ENCODE measurements around the gene ADORA2A. TPM values are rescaled to one million over a fixed set of nuclear protein-coding genes. Genes with fewer than 3 reads are reported as not detected.

The ADORA2A gene
- total RNA-seq = 3.6 TPM
- polyA plus RNA-seq = 2.6 TPM

DNA sequence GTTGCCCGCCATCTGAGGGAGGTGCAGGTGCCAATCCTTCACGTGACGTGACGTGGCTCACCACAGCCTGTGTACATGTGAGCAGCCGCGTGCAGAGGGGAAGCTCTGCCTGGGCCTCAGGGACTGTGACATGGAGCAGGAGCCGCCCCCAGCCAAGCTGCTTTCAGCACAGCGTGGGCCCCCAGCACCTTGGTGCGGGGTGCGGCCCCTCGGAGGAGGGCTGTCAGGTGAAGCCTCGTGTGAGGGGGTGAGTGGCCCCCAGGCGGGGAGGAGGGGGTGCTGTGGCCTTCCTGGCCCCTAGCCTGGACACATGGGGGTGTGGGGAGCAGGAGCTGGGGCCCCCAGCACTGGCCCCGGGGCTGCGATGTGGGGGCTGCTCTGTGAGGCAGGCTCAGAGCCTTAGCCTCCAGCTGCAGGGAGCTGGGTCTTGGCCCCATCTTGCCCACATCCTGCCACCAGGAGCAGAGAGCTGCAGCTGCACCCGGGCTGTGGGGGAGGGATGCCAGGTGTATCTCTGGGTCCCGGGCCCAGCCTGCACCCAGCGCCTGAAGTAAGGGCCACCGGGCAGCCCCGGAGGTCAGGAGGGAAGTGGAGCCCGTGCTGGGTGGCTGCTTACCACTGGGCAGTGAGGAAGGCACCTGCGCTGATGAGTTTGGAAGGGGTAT lies at the start of gene ADORA2A:
TSS of gene ADORA2A (plus strand) at position 100 of the 665 bp plus-strand sequence. CDS start 5,806 bp downstream, outside the sequence.
- 84% methylated on average over 22 of the region's 22 CpGs for WGBS
- no peak within 1 kb of the TSS for H3K27ac ChIP-seq (ENCODE audit: low read depth)
- no peaks in the 10 kb centered on the region for H3K36me3 ChIP-seq (ENCODE audit: insufficient read depth)
- no peaks in the 10 kb centered on the region for H3K4me1 ChIP-seq (ENCODE audit: insufficient read depth)
- peak within 1 kb of the TSS; percentile 18 for H3K4me3 ChIP-seq (ENCODE audit: low read depth, low read length)
- no peak for DNase-seq (ENCODE audit: extremely low spot score)

DNA sequence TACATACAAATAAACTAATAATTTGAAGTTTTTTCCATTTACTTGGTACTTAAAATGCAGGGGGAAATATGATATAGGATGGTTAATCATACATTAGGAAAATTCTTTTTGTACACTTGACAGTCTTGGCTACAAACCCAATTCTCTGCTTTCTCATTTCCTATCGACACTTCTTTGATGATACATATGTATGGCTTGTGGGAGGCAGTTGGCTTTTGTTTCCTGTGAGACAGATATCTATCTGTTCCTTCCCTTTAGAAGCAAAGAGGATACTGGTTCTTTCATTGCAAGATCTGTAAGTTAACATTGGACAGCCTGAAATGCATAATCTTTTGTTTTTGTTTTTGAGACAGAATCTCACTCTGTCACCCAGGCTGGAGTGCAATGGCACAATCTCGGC lies 47.9 kb upstream of the ADORA2A start:
- H3K4me3 ChIP-seq (ENCODE audit: low read depth, low read length) = no peak overlapping the region
- no peak overlapping the region for H3K27ac ChIP-seq (ENCODE audit: low read depth)
- DNase-seq (ENCODE audit: extremely low spot score) = no peak
- H3K4me1 ChIP-seq (ENCODE audit: insufficient read depth) = no peaks in the 10 kb centered on the region
- H3K36me3 ChIP-seq (ENCODE audit: insufficient read depth) = peaks cover 2% of the 10 kb centered on the region
- WGBS = 80% methylated on average over 2 of the region's 2 CpGs

DNA sequence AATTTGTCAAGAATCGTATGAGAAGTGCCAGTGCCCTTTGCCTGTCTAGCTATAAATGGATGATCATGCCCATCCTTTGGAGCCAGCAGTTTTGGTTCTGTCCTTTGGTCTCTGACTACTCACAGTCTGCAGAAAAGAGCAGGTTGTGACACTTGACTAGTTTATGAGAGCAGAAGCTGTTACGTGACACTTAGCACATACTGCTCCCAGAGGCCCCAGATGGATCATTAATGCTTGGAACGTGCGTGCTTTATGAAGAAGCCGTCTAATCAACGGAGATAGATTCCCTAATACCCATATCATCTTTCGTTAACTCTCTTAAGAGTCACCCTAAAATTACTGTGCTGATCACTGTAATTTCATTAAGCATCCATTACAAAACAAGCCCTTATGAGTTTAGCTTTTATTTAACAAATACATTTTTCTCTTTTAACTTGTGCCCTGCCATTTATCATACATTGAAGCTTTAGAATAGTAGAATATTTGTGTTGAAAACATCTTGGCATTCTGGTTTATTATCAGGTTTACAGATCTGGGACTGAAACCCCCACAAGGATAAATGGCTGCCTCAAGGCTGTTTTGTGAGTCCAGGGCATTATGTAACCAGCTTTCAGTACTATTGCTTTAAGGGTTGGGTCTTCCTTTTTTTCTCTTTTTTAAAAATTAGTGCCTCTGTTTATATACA lies 47.0 kb upstream of the ADORA2A start:
- 71% methylated on average over 7 of the region's 7 CpGs for WGBS
- no peak for DNase-seq (ENCODE audit: extremely low spot score)
- Histone ChIP-seq H3K4me1 (ENCODE audit: insufficient read depth) (no peaks in the 10 kb centered on the region), H3K36me3 (ENCODE audit: insufficient read depth) (peaks cover 2% of the 10 kb centered on the region), H3K27ac (ENCODE audit: low read depth) (no peak overlapping the region), H3K4me3 (ENCODE audit: low read depth, low read length) (no peak overlapping the region)

DNA sequence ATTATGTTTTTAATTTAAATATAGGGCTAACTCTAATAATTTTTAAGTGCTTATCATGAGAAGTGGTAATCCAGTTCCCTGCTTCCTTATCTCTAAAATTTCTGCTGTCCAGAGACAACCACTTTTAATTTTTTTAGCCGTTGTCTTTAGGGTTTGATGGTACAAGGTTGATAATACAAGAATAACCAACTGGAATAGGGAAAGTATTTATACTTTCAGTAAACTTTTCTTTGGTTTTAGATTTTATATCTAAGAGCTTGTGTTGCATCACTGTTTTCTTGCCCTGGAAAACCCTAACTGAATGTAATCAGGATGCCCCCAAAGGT lies 46.5 kb upstream of the ADORA2A start:
- H3K27ac ChIP-seq (ENCODE audit: low read depth) = no peak overlapping the region
- 77% methylated on average over 1 of the region's 1 CpG for WGBS
- H3K4me1 ChIP-seq (ENCODE audit: insufficient read depth) = no peaks in the 10 kb centered on the region
- H3K4me3 ChIP-seq (ENCODE audit: low read depth, low read length) = no peak overlapping the region
- no peak for DNase-seq (ENCODE audit: extremely low spot score)
- H3K36me3 ChIP-seq (ENCODE audit: insufficient read depth) = peaks cover 2% of the 10 kb centered on the region

DNA sequence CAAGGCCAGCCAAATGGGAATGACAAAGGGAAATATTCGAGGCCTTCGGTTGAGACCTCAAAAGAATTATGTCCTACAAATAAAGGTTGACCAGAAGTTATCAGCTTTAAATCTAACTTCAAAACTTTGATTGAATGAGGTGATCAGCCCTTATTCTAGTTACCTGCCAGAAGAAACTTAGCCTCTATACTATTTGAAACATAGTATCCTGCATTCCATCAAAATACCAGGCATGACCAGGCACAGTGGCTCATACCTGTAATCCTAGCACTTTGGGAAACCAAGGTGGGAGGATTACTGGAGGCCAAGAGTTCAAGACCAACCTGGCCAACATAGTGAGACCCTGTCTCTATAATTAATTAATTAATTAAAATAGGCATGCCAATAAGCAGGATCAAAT lies 44.3 kb upstream of the ADORA2A start:
- 87% methylated on average over 2 of the region's 2 CpGs for WGBS
- H3K4me3 ChIP-seq (ENCODE audit: low read depth, low read length) = no peak overlapping the region

DNA sequence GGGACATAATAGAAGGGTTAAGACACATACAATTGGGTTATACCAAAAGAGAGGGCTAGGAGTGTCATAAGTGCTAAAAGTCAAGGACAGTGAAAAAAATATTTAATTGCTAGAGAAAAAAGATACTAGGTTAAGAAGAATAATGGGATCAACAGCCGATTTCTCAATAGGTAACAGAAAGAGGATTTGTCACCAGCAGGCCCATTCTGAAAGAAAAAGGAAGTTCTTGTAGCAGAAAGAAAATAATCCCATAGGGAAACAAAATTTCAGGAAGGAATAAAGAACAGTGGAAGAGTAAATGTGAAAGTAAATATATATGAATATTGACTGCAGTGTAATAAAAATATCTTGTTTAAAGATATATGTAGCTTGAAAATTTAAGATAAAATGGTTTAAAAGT lies 43.3 kb upstream of the ADORA2A start:
- WGBS = 88% methylated on average over 1 of the region's 1 CpG
- H3K4me3 ChIP-seq (ENCODE audit: low read depth, low read length) = no peak overlapping the region
- no peak for DNase-seq (ENCODE audit: extremely low spot score)
- H3K4me1 ChIP-seq (ENCODE audit: insufficient read depth) = no peaks in the 10 kb centered on the region
- H3K27ac ChIP-seq (ENCODE audit: low read depth) = no peak overlapping the region
- no peaks in the 10 kb centered on the region for H3K36me3 ChIP-seq (ENCODE audit: insufficient read depth)

More for the DNA sequence above, 44.3 kb upstream of the ADORA2A start:
- no peaks in the 10 kb centered on the region for H3K36me3 ChIP-seq (ENCODE audit: insufficient read depth)
- H3K27ac ChIP-seq (ENCODE audit: low read depth) = no peak overlapping the region
- H3K4me1 ChIP-seq (ENCODE audit: insufficient read depth) = no peaks in the 10 kb centered on the region
- no peak for DNase-seq (ENCODE audit: extremely low spot score)

DNA sequence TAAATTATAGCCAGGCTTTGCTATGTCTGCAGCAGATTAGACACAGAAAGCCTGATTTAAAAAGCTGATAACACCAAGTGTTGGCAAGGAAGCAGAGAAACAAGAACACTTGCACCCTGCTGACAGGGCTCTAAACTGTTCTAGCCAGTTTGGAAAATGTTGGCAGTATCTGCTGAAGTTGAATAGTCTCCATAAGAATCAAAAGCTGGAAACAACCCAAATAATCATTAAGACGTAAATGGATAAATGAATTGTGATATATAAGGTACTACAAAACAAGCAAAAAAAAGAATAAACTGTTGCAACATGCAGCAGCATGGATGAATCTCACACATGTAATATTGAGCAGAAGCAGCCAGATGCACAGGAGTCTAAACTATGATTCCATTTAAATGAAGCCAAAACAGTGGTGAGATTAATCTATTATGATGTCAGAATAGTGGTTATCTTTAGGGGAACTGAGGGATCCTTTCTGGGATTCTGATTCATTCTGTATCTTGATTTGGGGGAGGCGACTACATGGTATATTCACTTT lies 40.4 kb upstream of the ADORA2A start:
- H3K36me3 ChIP-seq (ENCODE audit: insufficient read depth) = no peaks in the 10 kb centered on the region
- H3K27ac ChIP-seq (ENCODE audit: low read depth) = no peak overlapping the region
- 74% methylated on average over 2 of the region's 2 CpGs for WGBS
- no peak overlapping the region for H3K4me3 ChIP-seq (ENCODE audit: low read depth, low read length)
- DNase-seq (ENCODE audit: extremely low spot score) = no peak
- no peaks in the 10 kb centered on the region for H3K4me1 ChIP-seq (ENCODE audit: insufficient read depth)

DNA sequence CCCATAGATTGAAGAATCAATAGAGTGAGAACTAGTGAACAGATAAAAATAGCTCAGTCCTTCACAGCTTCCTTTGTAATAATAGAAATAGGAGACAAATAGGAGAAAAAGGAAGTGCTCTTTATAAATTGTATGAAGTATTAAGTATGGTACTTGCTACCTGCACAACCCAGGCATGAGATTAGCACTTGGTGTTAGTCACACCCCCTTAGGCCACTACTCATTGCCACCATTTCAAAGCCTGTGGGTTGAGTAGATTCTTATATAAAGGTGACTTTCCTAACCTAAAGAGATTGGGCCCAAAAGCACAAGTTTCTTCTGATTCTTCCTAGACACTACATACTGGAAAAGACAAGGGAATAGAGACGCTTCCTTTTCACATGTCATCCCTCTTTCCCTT lies 37.7 kb upstream of the ADORA2A start:
- H3K36me3 ChIP-seq (ENCODE audit: insufficient read depth) = no peaks in the 10 kb centered on the region
- 93% methylated on average over 1 of the region's 1 CpG for WGBS
- no peaks in the 10 kb centered on the region for H3K4me1 ChIP-seq (ENCODE audit: insufficient read depth)
- DNase-seq (ENCODE audit: extremely low spot score) = no peak
- no peak overlapping the region for H3K27ac ChIP-seq (ENCODE audit: low read depth)
- no peak overlapping the region for H3K4me3 ChIP-seq (ENCODE audit: low read depth, low read length)

DNA sequence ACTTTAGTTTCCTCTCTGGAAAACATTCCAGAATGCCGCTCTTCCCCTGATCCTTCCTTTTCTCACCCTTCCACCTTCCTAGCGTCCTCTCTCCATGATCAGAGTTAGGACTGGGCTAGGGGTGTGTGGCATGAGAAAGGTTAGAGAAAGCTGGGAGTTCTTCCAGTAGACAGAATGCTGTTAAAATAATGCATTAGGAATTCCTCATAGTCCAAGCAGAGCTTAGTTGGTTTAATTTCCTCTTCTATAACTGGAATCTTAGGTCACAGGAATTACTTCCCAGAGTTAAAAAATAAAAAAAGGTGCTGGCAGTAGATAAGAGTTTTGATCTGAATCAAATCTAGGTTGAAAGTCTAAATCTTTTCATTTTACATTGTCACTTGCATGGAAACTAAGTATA lies 37.2 kb upstream of the ADORA2A start:
- H3K36me3 ChIP-seq (ENCODE audit: insufficient read depth) = no peaks in the 10 kb centered on the region
- no peak for DNase-seq (ENCODE audit: extremely low spot score)
- no peak overlapping the region for H3K4me3 ChIP-seq (ENCODE audit: low read depth, low read length)
- no peaks in the 10 kb centered on the region for H3K4me1 ChIP-seq (ENCODE audit: insufficient read depth)
- H3K27ac ChIP-seq (ENCODE audit: low read depth) = no peak overlapping the region
- WGBS = 72% methylated on average over 2 of the region's 2 CpGs

DNA sequence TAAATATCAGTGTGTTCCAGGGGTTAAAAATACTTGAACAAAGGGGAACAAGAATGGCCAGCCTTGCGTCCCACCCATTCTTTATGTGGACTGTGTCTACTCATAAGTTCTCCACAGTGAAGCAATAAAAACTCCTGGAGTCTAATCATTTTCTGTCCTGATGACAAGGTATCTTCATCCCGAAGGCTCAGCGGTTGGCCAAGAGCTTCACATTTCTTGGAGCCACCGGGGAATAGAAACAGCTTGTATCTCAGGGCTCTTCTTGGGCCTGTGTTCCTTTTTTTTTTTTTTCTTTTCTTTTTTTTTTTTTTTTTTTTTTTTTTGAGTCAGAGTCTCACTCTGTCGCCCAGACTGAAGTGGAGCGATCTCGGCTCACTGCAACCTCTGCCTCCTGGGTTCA lies 36.8 kb upstream of the ADORA2A start:
- Histone ChIP-seq H3K4me3 (ENCODE audit: low read depth, low read length) (no peak overlapping the region), H3K27ac (ENCODE audit: low read depth) (no peak overlapping the region), H3K4me1 (ENCODE audit: insufficient read depth) (no peaks in the 10 kb centered on the region), H3K36me3 (ENCODE audit: insufficient read depth) (no peaks in the 10 kb centered on the region)
- WGBS = 21% methylated on average over 7 of the region's 7 CpGs
- DNase-seq (ENCODE audit: extremely low spot score) = no peak

DNA sequence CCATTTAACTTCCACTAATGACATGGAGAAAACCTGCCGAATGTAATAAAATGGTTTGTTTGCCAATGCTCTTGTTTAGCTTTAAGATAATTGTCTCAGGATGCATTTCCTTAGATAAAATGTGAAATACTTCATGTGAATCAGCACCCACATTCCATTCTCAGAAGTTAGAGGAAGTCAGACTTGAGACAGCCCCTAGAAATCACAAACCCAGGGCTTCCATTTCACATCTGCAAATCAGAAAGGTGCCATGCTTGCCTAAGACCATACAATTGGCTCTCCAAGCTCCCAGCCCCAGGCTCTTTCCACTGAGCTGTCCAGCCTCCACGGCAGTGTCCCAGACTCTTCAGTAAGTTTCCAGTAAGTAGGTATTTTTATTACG lies 35.6 kb upstream of the ADORA2A start:
- no peak overlapping the region for H3K4me3 ChIP-seq (ENCODE audit: low read depth, low read length)
- WGBS = 84% methylated on average over 3 of the region's 3 CpGs
- H3K4me1 ChIP-seq (ENCODE audit: insufficient read depth) = no peaks in the 10 kb centered on the region
- H3K36me3 ChIP-seq (ENCODE audit: insufficient read depth) = no peaks in the 10 kb centered on the region
- no peak overlapping the region for H3K27ac ChIP-seq (ENCODE audit: low read depth)
- no peak for DNase-seq (ENCODE audit: extremely low spot score)

DNA sequence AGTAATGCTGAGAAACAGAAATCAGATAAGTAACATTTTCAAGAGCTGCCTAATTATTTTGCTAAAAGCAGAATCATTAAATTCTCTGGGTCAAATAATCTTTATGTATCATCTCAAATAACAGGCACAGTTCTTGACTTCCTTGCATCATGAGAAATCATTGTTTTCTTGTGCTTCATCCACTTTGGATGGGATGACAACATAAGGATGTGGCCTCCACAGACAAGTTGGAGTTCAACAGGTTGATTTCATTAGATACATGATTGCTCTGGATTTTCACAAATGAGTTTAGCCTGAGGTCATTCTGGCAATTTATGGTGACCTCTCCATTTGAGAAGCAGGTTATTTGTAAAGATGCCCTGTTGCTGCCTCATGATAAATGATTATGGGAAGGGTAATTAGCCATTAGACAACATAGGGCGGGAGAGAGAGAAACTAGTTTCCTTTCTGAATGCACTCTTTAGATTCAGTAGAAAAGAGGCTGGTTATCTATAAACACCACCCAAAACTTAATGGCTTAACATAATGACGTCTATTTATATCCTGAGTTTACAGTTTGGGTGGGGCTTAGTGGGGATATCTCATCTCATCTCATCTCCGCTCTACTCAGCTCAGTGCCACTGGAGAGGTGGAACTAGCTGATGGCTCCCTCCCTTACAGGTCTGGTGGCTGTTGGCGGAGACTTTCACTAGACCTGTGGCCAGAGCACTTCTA lies 35.0 kb upstream of the ADORA2A start:
- no peaks in the 10 kb centered on the region for H3K36me3 ChIP-seq (ENCODE audit: insufficient read depth)
- H3K27ac ChIP-seq (ENCODE audit: low read depth) = no peak overlapping the region
- H3K4me3 ChIP-seq (ENCODE audit: low read depth, low read length) = no peak overlapping the region
- 72% methylated on average over 4 of the region's 4 CpGs for WGBS
- H3K4me1 ChIP-seq (ENCODE audit: insufficient read depth) = no peaks in the 10 kb centered on the region
- no peak for DNase-seq (ENCODE audit: extremely low spot score)

DNA sequence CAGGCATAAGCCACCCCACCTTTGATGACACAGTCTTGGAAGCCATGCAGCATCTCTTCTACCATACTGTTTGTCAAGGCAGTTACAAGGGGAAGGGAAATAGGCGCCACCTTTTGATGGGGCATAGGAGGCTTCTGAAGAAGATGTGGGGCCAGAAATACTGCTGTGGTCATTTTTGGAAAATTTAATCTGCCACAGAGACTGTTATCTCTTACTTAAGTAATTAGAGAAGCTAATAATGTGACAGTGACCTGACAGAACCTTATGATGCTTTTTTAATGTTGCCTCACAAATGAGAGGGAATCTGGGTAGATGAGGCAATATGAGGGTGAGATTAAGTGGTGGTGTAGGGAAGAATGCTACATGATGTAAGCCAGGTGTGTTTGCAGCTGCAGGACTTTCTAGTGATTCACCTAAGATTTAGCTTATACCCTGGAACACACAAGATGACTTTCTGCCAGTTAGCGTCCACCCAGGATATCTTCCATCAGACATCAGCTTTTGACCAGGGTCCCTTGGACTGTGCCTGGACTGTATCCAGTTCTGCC lies 34.3 kb upstream of the ADORA2A start:
- WGBS = 97% methylated on average over 2 of the region's 2 CpGs
- Histone ChIP-seq H3K36me3 (ENCODE audit: insufficient read depth) (no peaks in the 10 kb centered on the region), H3K4me1 (ENCODE audit: insufficient read depth) (no peaks in the 10 kb centered on the region), H3K27ac (ENCODE audit: low read depth) (no peak overlapping the region), H3K4me3 (ENCODE audit: low read depth, low read length) (no peak overlapping the region)
- no peak for DNase-seq (ENCODE audit: extremely low spot score)

DNA sequence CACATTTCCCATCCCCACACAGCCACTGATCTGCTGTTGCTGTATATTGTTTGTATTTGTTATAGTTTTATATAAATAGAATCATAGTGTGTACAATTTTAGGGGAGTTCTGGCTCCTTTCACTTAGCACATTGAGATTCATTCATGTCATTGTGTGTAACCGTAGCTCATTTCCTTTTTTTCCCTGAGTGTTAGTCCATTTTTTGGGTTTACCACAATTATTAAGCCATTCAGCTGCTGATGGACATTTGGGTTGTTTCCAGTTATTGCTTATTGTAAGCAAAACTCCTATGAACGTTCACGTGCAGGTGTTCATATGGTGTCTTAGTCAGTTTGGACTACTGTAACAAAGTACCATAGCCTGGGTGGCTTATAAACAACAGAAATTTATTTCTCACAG lies 33.6 kb upstream of the ADORA2A start:
- no peak for DNase-seq (ENCODE audit: extremely low spot score)
- Histone ChIP-seq H3K27ac (ENCODE audit: low read depth) (no peak overlapping the region), H3K36me3 (ENCODE audit: insufficient read depth) (no peaks in the 10 kb centered on the region), H3K4me3 (ENCODE audit: low read depth, low read length) (no peak overlapping the region), H3K4me1 (ENCODE audit: insufficient read depth) (no peaks in the 10 kb centered on the region)
- 86% methylated on average over 3 of the region's 3 CpGs for WGBS

All from urinary bladder (tissue), 4 donors.